OCI-LY1 (cell line): Measurements from ENCODE around the gene IL1F10.

Experiments
- H2AFZ ChIP-seq: fragments of 200-600 bp; sonication (generic), shearing (Covaris generic); 2 replicates; pipeline ENCODE4 v1.6.0; 2014; ENCODE audit warnings: antibody characterized with exemption, mild to moderate bottlenecking, low read length
- H3F3A ChIP-seq: fragments of 200-600 bp; sonication (generic), shearing (Covaris generic); 2 replicates; pipeline ENCODE4 v1.6.0; 2014; ENCODE audit warnings: mild to moderate bottlenecking, antibody characterized with exemption, low read length, moderate library complexity; ENCODE audit not compliant: insufficient read depth
- H3K27ac ChIP-seq: fragments of 200-600 bp; sonication (generic); 2 replicates; pipeline ENCODE4 v1.5.1; 2014; ENCODE audit warnings: low read length, mixed run types, mild to moderate bottlenecking, low read depth; ENCODE audit not compliant: poor library complexity, severe bottlenecking
- H3K27me3 ChIP-seq: fragments of 200-600 bp; sonication (generic); 2 replicates; pipeline ENCODE4 v1.6.0; 2014; ENCODE audit warnings: antibody characterized with exemption, mild to moderate bottlenecking, low read length, moderate library complexity; ENCODE audit not compliant: insufficient read depth
- H3K36me3 ChIP-seq: fragments of 200-600 bp; sonication (generic); 2 replicates; pipeline ENCODE4 v1.6.1; 2014; ENCODE audit warnings: mild to moderate bottlenecking, antibody characterized with exemption, low read length, moderate library complexity, mixed read lengths; ENCODE audit not compliant: insufficient read depth
- H3K4me1 ChIP-seq: fragments of 200-600 bp; sonication (generic); 2 replicates; pipeline ENCODE4 v1.5.1; 2014; ENCODE audit warnings: mild to moderate bottlenecking, low read length, moderate library complexity; ENCODE audit not compliant: insufficient read depth, severe bottlenecking
- H3K4me2 ChIP-seq: fragments of 200-600 bp; sonication (generic), shearing (Covaris generic); 2 replicates; pipeline ENCODE4 v1.6.1; 2014; ENCODE audit warnings: low read length
- H3K4me3 ChIP-seq: fragments of 200-600 bp; sonication (generic); 2 replicates; pipeline ENCODE4 v1.5.1; 2014; ENCODE audit warnings: low read length, low read depth, mild to moderate bottlenecking, mixed read lengths; ENCODE audit not compliant: poor library complexity, severe bottlenecking
- H3K79me2 ChIP-seq: fragments of 200-600 bp; shearing (Covaris generic); 2 replicates; pipeline ENCODE4 v1.6.1; 2016; ENCODE audit warnings: mixed run types, low read length, mixed read lengths; ENCODE audit not compliant: insufficient read depth
- H3K9ac ChIP-seq: fragments of 200-600 bp; sonication (generic), shearing (Covaris generic); 2 replicates; pipeline ENCODE4 v1.6.1; 2014; ENCODE audit warnings: mild to moderate bottlenecking, low read length, mixed read lengths
- H3K9me2 ChIP-seq: fragments of 200-600 bp; sonication (generic), shearing (Covaris generic); 2 replicates; pipeline ENCODE4 v1.6.1; 2014; ENCODE audit warnings: low read depth, mild to moderate bottlenecking, low read length, mixed read lengths
- H3K9me3 ChIP-seq: fragments of 200-600 bp; shearing (Covaris generic); 2 replicates; pipeline ENCODE4 v1.6.1; 2014; ENCODE audit warnings: low read length, mixed read lengths
- H4K20me1 ChIP-seq: fragments of 200-600 bp; sonication (generic), shearing (Covaris generic); 2 replicates; pipeline ENCODE4 v1.6.0; 2016; ENCODE audit warnings: mild to moderate bottlenecking, low read length; ENCODE audit not compliant: insufficient read depth
- EZH2 ChIP-seq: fragments of 200-600 bp; sonication (generic), shearing (Covaris generic); IDR thresholded peaks from 2 replicates; pipeline ENCODE4 v1.8.0; 2017; ENCODE audit warnings: borderline replicate concordance, mixed run types, mild to moderate bottlenecking, antibody characterized with exemption, low read length, moderate library complexity, mixed read lengths
- TF ChIP-seq, protein P1 (sequence below): fragments of 200-600 bp; sonication (generic), shearing (Covaris generic); IDR thresholded peaks from 2 replicates; pipeline ENCODE4 v1.5.1; 2017; ENCODE audit warnings: mild to moderate bottlenecking, antibody characterized with exemption, low read length, moderate library complexity, mixed read lengths

Gene IL1F10

DNA sequence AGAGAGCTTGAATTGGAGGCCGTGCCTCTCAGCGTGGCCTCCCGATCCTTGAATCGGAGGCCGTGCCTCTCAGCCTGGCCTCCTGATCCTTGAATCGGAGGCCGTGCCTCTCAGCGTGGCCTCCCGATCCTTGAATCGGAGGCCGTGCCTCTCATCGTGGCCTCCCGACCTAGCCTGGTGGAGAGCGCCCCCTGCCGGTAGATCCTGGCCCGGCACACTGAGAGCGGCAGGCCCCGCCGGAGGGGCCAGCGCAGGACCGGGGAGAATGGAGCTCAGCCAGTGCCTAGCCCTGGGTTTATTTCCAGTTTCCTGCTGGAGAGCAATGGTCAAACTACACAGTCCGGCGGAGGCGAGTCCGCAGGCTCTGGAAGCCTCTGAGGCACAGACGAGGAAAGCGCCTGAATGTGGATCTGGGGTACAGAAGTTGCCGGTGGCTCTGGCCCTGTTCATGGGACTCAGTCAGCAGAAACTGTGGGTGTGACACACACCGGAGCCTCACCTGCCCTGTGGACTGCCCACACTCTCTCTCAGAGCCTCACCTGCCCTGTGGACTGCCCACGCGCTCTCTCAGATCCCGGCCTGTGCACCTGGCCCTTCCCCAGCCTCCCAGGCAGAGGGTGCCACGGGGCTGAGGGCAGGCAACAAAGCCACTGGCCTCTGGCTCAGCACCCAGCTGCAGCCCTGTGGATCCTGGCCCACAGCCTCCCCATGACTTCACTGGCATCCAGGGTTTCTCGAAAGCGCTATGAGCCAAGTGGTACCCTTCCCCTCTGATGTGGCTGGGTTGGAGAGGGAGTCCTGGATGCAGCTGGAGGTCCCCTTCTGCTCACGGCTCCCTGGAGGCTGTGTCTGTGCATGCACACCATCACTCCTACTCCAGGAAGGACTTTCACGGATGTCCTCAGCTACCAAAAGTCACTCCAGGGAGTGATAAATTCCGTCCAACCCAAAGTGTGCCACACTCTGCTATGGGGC lies 16.6 kb upstream of the IL1F10 start:
- H3F3A ChIP-seq = no peaks in the 10 kb centered on the region
- no peaks in the 10 kb centered on the region for H4K20me1 ChIP-seq
- H3K9me2 ChIP-seq = no peaks in the 10 kb centered on the region
- H3K4me1 ChIP-seq = no peaks in the 10 kb centered on the region
- H3K9ac ChIP-seq = no peak overlapping the region
- no peaks in the 10 kb centered on the region for H3K9me3 ChIP-seq
- H3K27ac ChIP-seq = no peak overlapping the region
- no peak for TF ChIP-seq EZH2
- TF ChIP-seq, protein P1, sequence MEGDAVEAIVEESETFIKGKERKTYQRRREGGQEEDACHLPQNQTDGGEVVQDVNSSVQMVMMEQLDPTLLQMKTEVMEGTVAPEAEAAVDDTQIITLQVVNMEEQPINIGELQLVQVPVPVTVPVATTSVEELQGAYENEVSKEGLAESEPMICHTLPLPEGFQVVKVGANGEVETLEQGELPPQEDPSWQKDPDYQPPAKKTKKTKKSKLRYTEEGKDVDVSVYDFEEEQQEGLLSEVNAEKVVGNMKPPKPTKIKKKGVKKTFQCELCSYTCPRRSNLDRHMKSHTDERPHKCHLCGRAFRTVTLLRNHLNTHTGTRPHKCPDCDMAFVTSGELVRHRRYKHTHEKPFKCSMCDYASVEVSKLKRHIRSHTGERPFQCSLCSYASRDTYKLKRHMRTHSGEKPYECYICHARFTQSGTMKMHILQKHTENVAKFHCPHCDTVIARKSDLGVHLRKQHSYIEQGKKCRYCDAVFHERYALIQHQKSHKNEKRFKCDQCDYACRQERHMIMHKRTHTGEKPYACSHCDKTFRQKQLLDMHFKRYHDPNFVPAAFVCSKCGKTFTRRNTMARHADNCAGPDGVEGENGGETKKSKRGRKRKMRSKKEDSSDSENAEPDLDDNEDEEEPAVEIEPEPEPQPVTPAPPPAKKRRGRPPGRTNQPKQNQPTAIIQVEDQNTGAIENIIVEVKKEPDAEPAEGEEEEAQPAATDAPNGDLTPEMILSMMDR = 0 out of 2 replicates have a peak, but pooled peaks have one; percentile 9
- no peaks in the 10 kb centered on the region for H3K79me2 ChIP-seq
- no peak overlapping the region for H2AFZ ChIP-seq
- H3K36me3 ChIP-seq = no peaks in the 10 kb centered on the region
- no peaks in the 10 kb centered on the region for H3K27me3 ChIP-seq
- H3K4me2 ChIP-seq = no peak overlapping the region
- H3K4me3 ChIP-seq = no peak overlapping the region

DNA sequence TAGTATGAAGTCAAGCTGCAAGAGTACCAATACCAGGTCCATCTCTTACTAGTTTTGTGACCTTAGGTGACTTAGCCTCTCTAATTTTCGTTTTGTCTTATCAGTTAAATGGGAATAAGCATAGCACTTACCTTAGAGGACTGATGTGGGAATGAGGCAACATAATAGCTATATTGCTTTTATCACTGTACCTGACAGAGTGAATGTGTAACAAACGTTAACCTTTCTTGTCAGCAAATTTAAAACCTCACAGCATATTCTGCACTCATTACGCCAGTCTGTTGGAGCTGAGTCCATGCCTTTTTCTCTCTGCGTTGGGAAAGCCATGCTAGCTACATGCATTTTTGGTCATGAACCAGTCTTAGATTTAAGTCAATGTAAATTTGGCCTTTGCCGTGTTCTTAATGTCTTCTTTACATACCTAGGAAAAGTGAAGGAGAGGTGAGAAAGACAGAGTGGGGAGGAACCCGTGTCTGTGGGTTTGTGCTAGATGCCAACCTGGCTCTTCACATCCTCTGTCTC lies 15.3 kb upstream of the IL1F10 start, which contains the start of gene IL36B:
IL36B (minus strand) TSS at position 472 of the 522 bp plus-strand sequence.
- Histone ChIP-seq H3K9me3 (no peaks in the 10 kb centered on the region), H3K9me2 (no peaks in the 10 kb centered on the region), H3K9ac (no peak within 1 kb of the TSS), H3K79me2 (no peaks in the 10 kb centered on the region), H3K27me3 (no peaks in the 10 kb centered on the region), H3F3A (no peaks in the 10 kb centered on the region), H3K27ac (no peak within 1 kb of the TSS), H3K4me2 (no peak within 1 kb of the TSS), H4K20me1 (no peaks in the 10 kb centered on the region), H3K36me3 (no peaks in the 10 kb centered on the region), H2AFZ (no peak within 1 kb of the TSS), H3K4me3 (no peak within 1 kb of the TSS), H3K4me1 (no peaks in the 10 kb centered on the region)
- no peak for TF ChIP-seq EZH2
- TF ChIP-seq, protein P1 = no peak

DNA sequence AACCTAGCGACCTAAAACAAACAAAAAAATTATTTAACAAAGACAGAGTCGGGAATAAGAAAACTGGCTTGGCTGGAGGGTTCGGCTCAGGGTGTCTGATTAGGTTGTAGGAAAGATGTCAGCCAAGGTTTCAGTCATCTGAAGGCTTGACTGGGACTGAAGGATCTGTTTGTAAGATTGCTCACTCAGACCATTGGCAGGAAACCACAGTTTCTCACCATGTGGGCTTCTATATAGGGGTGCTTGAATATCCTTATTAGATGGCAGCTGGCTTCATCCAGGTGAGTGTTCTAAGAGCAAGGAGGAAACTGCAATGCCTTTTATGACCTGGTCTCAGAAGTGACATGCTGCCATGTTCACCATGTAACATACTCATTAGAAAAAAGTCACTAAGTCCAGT lies 14.1 kb upstream of the IL1F10 start:
- H3K9me3 ChIP-seq = no peaks in the 10 kb centered on the region
- no peaks in the 10 kb centered on the region for H3K36me3 ChIP-seq
- TF ChIP-seq, protein P1 = no peak
- no peak for TF ChIP-seq EZH2
- no peaks in the 10 kb centered on the region for H3K27me3 ChIP-seq
- no peak overlapping the region for H3K4me2 ChIP-seq
- no peak overlapping the region for H3K4me3 ChIP-seq
- no peaks in the 10 kb centered on the region for H3K4me1 ChIP-seq
- H2AFZ ChIP-seq = no peak overlapping the region
- H3F3A ChIP-seq = no peaks in the 10 kb centered on the region
- no peaks in the 10 kb centered on the region for H3K9me2 ChIP-seq
- H3K79me2 ChIP-seq = no peaks in the 10 kb centered on the region
- H3K27ac ChIP-seq = no peak overlapping the region
- no peaks in the 10 kb centered on the region for H4K20me1 ChIP-seq
- no peak overlapping the region for H3K9ac ChIP-seq
